Fibroblast of pulmonary artery (primary cell): ENCODE data around the gene ITGB5.

Experiments used
- DNase-seq: peaks from one replicate; pipeline ENCODE4 v3.0.0-alpha.2; 2010; ENCODE audit warnings: low read depth
- H3K4me3 ChIP-seq: replicated peaks from 2 replicates; pipeline ENCODE4 v1.5.1; 2011; ENCODE audit warnings: low read depth, mild to moderate bottlenecking, control low read depth, low read length, moderate library complexity
- CTCF ChIP-seq: IDR thresholded peaks from 2 replicates; pipeline ENCODE4 v1.5.1; 2011; ENCODE audit warnings: mild to moderate bottlenecking, control low read depth, low read length, inconsistent platforms; ENCODE audit errors: missing control alignments

The ITGB5 gene

GRCh38 chr3:124926426-124927101 lies 39.4 kb upstream of the ITGB5 start:
- DNase-seq, result no peak
- H3K4me3 ChIP-seq, result no peak overlapping the region

GRCh38 chr3:124924741-124925140 lies 37.6 kb upstream of the ITGB5 start:
- H3K4me3 ChIP-seq, result no peak overlapping the region
- no peak for DNase-seq
- no peak for TF ChIP-seq CTCF

More at GRCh38 chr3:124926426-124927101, 39.4 kb upstream of the ITGB5 start:
- TF ChIP-seq CTCF, result no peak

GRCh38 chr3:124923833-124924232 lies 36.7 kb upstream of the ITGB5 start:
- peak; percentile 25 for TF ChIP-seq CTCF
- DNase-seq, result peak; percentile 13
- H3K4me3 ChIP-seq, result no peak overlapping the region

- no peak for TF ChIP-seq CTCF
- no peak overlapping the region for H3K4me3 ChIP-seq
- no peak for DNase-seq
Measured at GRCh38 chr3:124920718-124921117, 33.6 kb upstream of the ITGB5 start.

- DNase-seq, result peak; percentile 14
- TF ChIP-seq CTCF, result no peak
- no peak overlapping the region for H3K4me3 ChIP-seq
Measured at GRCh38 chr3:124919756-124920155, 32.6 kb upstream of the ITGB5 start.

- TF ChIP-seq CTCF, result no peak
- no peak for DNase-seq
- H3K4me3 ChIP-seq, result no peak overlapping the region
Measured at GRCh38 chr3:124918524-124918923, 31.4 kb upstream of the ITGB5 start.

GRCh38 chr3:124916837-124917409 lies 29.8 kb upstream of the ITGB5 start:
- no peak overlapping the region for H3K4me3 ChIP-seq
- peak; percentile 18 for DNase-seq
- no peak for TF ChIP-seq CTCF
